D341Med (cell line): ENCODE measurements around the gene C17orf107.
A peak's percentile ranks its signal among the peaks of the same experiment; 100 is the strongest.
"Not testable (repeated sequence)": the region's sequence is repeated elsewhere in the genome, so short reads cannot be mapped to it uniquely, and the experiment has no call there.

ENCODE experiments used
- DNase-seq: peaks from one replicate; pipeline ENCODE4 v3.0.0; 2012; ENCODE audit warnings: low spot score

Gene C17orf107

GRCh38 chr17:4899341-4900230, at the start of gene C17orf107:
C17orf107 (plus strand) TSS chr17:4899536; CDS start chr17:4899763, 227 bp downstream.
- DNase-seq = no peak

GRCh38 chr17:4850246-4850645, 49.1 kb upstream of the C17orf107 start:
- DNase-seq = no peak

GRCh38 chr17:4851084-4851483, 48.3 kb upstream of the C17orf107 start:
- DNase-seq = no peak

- DNase-seq = no peak
These were observed 46.6 kb upstream of the C17orf107 start for GRCh38 chr17:4852567-4853207.

GRCh38 chr17:4853208-4853671, 46.1 kb upstream of the C17orf107 start:
- DNase-seq = no peak

GRCh38 chr17:4854111-4854681, 45.1 kb upstream of the C17orf107 start:
- no peak for DNase-seq

GRCh38 chr17:4856271-4856936, 42.9 kb upstream of the C17orf107 start:
- DNase-seq = no peak

- DNase-seq = no peak
These were observed 42.4 kb upstream of the C17orf107 start for GRCh38 chr17:4856937-4857314.

- DNase-seq = not testable (repeated sequence)
These were observed 42.0 kb upstream of the C17orf107 start for GRCh38 chr17:4857347-4857746.

GRCh38 chr17:4858068-4858881, 41.1 kb upstream of the C17orf107 start:
- peak; percentile 39 for DNase-seq

GRCh38 chr17:4858882-4859260, 40.5 kb upstream of the C17orf107 start:
- DNase-seq = no peak

GRCh38 chr17:4859816-4860625, 39.3 kb upstream of the C17orf107 start:
- no peak for DNase-seq

- DNase-seq = no peak
These were observed 38.7 kb upstream of the C17orf107 start for GRCh38 chr17:4860651-4861050.

GRCh38 chr17:4861052-4861451, 38.3 kb upstream of the C17orf107 start:
- no peak for DNase-seq

- DNase-seq = no peak
These were observed 36.6 kb upstream of the C17orf107 start for GRCh38 chr17:4862720-4863119.

GRCh38 chr17:4863321-4863720, 36.0 kb upstream of the C17orf107 start:
- DNase-seq = no peak

GRCh38 chr17:4867535-4867934, 31.8 kb upstream of the C17orf107 start:
- not testable (repeated sequence) for DNase-seq

- DNase-seq = not testable (repeated sequence)
These were observed 30.0 kb upstream of the C17orf107 start for GRCh38 chr17:4869058-4869998.

- no peak for DNase-seq
These were observed 28.5 kb upstream of the C17orf107 start for GRCh38 chr17:4870855-4871254.
